ENCODE measurements around the gene GNMT. TPM values are rescaled to one million over a fixed set of nuclear protein-coding genes. Genes with fewer than 3 reads are reported as not detected.

Gene GNMT
- total and polyA plus RNA-seq, 4 donors, result 10.5 to 163 (median 130) TPM

DNA sequence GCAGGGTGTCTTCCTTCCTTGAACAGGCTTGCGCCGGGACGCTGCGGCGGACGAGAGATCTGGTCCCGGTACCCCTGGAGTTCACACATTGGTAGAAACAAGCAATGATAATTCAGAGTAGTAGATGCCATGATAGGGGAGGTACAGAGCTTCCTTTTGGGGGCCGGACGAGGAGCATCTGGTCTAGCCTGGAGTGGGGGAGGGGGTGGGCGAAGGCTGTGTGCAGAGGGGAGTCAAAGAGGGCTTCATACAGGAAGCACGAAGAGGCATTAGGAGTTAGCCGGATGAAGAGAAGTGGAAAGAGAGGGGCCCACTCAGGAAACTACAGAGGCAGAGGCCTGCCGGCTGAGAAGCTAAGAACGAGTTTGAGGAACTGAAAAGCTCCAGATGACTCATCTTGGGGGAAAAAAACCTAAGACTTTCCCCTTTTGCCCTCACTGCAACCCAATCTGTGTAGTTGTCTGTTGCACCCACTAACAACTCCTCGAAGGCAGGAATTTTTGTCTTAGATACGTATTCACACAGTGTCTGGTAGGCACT lies 30.7 kb upstream of the GNMT start:
- H3K27me3 ChIP-seq (ENCODE audit: control insufficient read depth in 4 of 4, insufficient read depth in 4 of 4, low read length in 3 of 4), result no peaks in the 10 kb centered on the region
- 3% methylated on average over 16 of the region's 16 CpGs for WGBS
- peaks cover 4 to 33% (median 20%) of the 10 kb centered on the region in 4 donors for H3K4me1 ChIP-seq (ENCODE audit: control insufficient read depth in 4 of 4, insufficient read depth in 4 of 4, low read length in 3 of 4)
- peak overlapping the region; percentile 67 to 69 for H3K9ac ChIP-seq (ENCODE audit: low read depth in 1 of 2, low read length in 2 of 2)
- no peak for DNase-seq (ENCODE audit: low spot score)
- TF ChIP-seq FOXA2 (IDR thresholded peaks at IDR 0.05) (no peak), JUND (IDR thresholded peaks at IDR 0.05) (peak; percentile 44 to 79)
- H3K4me3 ChIP-seq (ENCODE audit: low read depth in 1 of 3, low read length in 3 of 3), result peak overlapping the region; percentile 65 to 83 (median 82)
- H3K9me3 ChIP-seq (ENCODE audit: control insufficient read depth in 4 of 4, low read length in 3 of 4), result no peaks in the 10 kb centered on the region
- H3K27ac ChIP-seq (ENCODE audit: low read depth in 1 of 2, low read length in 2 of 2), result peak overlapping the region; percentile 88 to 92
- peaks cover 0 to 4% (median 2%) of the 10 kb centered on the region in 4 donors for H3K36me3 ChIP-seq (ENCODE audit: control insufficient read depth in 4 of 4, insufficient read depth in 3 of 4, low read depth in 1 of 4, low read length in 3 of 4)

DNA sequence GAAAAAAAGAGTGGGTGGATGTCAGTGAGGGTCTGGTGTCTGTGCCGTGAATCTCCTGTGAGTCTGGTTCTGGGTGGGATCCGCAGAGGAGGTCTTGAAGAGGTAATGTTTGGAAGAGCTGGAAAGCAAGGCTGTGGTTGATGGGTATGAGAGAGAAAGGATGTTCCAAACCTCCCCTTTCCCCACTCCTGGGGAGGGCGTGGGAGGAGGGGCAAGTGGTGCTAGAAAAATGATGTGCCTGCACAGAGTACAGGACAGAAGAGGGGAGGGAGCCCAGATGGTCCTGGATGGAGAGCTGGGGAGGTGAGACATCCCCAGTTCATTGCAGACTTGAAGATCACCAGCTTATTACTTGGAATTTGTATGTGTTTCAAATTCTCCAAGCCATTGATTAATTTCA lies 28.1 kb upstream of the GNMT start:
- H3K4me1 ChIP-seq (ENCODE audit: control insufficient read depth in 4 of 4, insufficient read depth in 4 of 4, low read length in 3 of 4), result peaks cover 4 to 47% (median 36%) of the 10 kb centered on the region in 4 donors
- no peaks in the 10 kb centered on the region for H3K27me3 ChIP-seq (ENCODE audit: control insufficient read depth in 4 of 4, insufficient read depth in 4 of 4, low read length in 3 of 4)
- H3K9me3 ChIP-seq (ENCODE audit: control insufficient read depth in 4 of 4, low read length in 3 of 4), result no peaks in the 10 kb centered on the region
- WGBS, result 92% methylated on average over 3 of the region's 3 CpGs
- DNase-seq (ENCODE audit: low spot score), result no peak
- H3K4me3 ChIP-seq (ENCODE audit: low read depth in 1 of 3, low read length in 3 of 3), result no peak overlapping the region
- H3K27ac ChIP-seq (ENCODE audit: low read depth in 1 of 2, low read length in 2 of 2), result no peak overlapping the region
- no peak overlapping the region for H3K9ac ChIP-seq (ENCODE audit: low read depth in 1 of 2, low read length in 2 of 2)
- no peak for TF ChIP-seq EGR1 (IDR thresholded peaks at IDR 0.05; ENCODE audit: low read depth in 2 of 2)
- TF ChIP-seq GABPA (IDR thresholded peaks at IDR 0.05 in 1 of 2, conservative IDR thresholded peaks at IDR 0.05 in 1 of 2), result no peak
- H3K36me3 ChIP-seq (ENCODE audit: control insufficient read depth in 4 of 4, insufficient read depth in 3 of 4, low read depth in 1 of 4, low read length in 3 of 4), result peaks cover 2 to 17% (median 5%) of the 10 kb centered on the region in 4 donors

DNA sequence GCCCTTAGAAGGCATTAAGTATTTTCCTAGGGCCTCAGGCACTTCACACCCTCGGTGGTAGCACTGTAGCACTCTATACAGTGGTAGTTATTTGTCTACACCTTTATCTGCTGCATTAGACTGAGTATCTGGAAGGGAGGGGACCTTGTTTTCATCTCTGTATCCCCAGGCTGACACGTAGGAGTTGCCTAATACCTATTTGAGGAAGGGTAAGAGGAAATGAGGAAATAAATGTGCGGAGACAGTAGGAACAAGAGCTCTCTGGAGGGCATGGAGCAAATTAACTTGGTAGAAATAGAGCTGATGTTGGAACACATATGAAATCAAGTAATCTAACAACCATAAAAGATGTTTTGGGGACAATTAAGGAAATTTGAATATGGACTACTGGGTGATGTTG lies 27.3 kb upstream of the GNMT start:
- TF ChIP-seq RAD21 (IDR thresholded peaks at IDR 0.05) (peak in 1 of 2 donors; percentile 14), SP1 (IDR thresholded peaks at IDR 0.05) (peak; percentile 24), EGR1 (IDR thresholded peaks at IDR 0.05; ENCODE audit: low read depth in 2 of 2) (peak in 1 of 2 donors; percentile 13), FOXA1 (IDR thresholded peaks at IDR 0.05) (no peak)
- Histone ChIP-seq H3K36me3 (ENCODE audit: control insufficient read depth in 4 of 4, insufficient read depth in 3 of 4, low read depth in 1 of 4, low read length in 3 of 4) (peaks cover 2 to 19% (median 5%) of the 10 kb centered on the region in 4 donors), H3K9me3 (ENCODE audit: control insufficient read depth in 4 of 4, low read length in 3 of 4) (no peaks in the 10 kb centered on the region), H3K27me3 (ENCODE audit: control insufficient read depth in 4 of 4, insufficient read depth in 4 of 4, low read length in 3 of 4) (no peaks in the 10 kb centered on the region), H3K4me3 (ENCODE audit: low read depth in 1 of 3, low read length in 3 of 3) (no peak overlapping the region), H3K9ac (ENCODE audit: low read depth in 1 of 2, low read length in 2 of 2) (no peak overlapping the region), H3K27ac (ENCODE audit: low read depth in 1 of 2, low read length in 2 of 2) (no peak overlapping the region), H3K4me1 (ENCODE audit: control insufficient read depth in 4 of 4, insufficient read depth in 4 of 4, low read length in 3 of 4) (peaks cover 7 to 55% (median 44%) of the 10 kb centered on the region in 4 donors)
- 43% methylated on average over 3 of the region's 3 CpGs for WGBS
- DNase-seq (ENCODE audit: low spot score), result no peak

DNA sequence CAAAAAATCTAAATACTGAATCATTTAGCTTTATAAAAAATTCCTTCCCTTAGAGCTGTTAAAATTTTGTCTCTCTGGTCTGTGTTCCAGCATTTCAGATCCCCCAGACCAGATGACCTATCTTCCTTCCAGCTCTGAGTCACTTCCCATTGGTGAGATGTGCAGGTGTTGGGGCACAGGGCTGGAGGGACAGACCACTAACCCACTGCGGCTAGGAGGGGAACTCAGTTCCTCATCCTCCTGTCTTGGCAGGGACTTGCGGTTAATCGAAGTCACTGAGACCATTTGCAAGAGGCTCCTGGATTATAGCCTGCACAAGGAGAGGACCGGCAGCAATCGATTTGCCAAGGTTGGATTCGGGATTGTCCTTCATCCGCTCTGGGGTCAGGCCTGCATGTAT lies 25.2 kb upstream of the GNMT start:
- Histone ChIP-seq H3K27me3 (ENCODE audit: control insufficient read depth in 4 of 4, insufficient read depth in 4 of 4, low read length in 3 of 4) (no peaks in the 10 kb centered on the region), H3K4me3 (ENCODE audit: low read depth in 1 of 3, low read length in 3 of 3) (no peak overlapping the region), H3K9me3 (ENCODE audit: control insufficient read depth in 4 of 4, low read length in 3 of 4) (no peaks in the 10 kb centered on the region), H3K9ac (ENCODE audit: low read depth in 1 of 2, low read length in 2 of 2) (no peak overlapping the region), H3K27ac (ENCODE audit: low read depth in 1 of 2, low read length in 2 of 2) (no peak overlapping the region), H3K4me1 (ENCODE audit: control insufficient read depth in 4 of 4, insufficient read depth in 4 of 4, low read length in 3 of 4) (peaks cover 19 to 61% (median 52%) of the 10 kb centered on the region in 4 donors), H3K36me3 (ENCODE audit: control insufficient read depth in 4 of 4, insufficient read depth in 3 of 4, low read depth in 1 of 4, low read length in 3 of 4) (peaks cover 2 to 19% (median 5%) of the 10 kb centered on the region in 4 donors)
- no peak for DNase-seq (ENCODE audit: low spot score)
- 90% methylated on average over 7 of the region's 7 CpGs for WGBS
- TF ChIP-seq JUND (IDR thresholded peaks at IDR 0.05), result no peak
- no peak for TF ChIP-seq SP1 (IDR thresholded peaks at IDR 0.05)
- TF ChIP-seq, protein P1, sequence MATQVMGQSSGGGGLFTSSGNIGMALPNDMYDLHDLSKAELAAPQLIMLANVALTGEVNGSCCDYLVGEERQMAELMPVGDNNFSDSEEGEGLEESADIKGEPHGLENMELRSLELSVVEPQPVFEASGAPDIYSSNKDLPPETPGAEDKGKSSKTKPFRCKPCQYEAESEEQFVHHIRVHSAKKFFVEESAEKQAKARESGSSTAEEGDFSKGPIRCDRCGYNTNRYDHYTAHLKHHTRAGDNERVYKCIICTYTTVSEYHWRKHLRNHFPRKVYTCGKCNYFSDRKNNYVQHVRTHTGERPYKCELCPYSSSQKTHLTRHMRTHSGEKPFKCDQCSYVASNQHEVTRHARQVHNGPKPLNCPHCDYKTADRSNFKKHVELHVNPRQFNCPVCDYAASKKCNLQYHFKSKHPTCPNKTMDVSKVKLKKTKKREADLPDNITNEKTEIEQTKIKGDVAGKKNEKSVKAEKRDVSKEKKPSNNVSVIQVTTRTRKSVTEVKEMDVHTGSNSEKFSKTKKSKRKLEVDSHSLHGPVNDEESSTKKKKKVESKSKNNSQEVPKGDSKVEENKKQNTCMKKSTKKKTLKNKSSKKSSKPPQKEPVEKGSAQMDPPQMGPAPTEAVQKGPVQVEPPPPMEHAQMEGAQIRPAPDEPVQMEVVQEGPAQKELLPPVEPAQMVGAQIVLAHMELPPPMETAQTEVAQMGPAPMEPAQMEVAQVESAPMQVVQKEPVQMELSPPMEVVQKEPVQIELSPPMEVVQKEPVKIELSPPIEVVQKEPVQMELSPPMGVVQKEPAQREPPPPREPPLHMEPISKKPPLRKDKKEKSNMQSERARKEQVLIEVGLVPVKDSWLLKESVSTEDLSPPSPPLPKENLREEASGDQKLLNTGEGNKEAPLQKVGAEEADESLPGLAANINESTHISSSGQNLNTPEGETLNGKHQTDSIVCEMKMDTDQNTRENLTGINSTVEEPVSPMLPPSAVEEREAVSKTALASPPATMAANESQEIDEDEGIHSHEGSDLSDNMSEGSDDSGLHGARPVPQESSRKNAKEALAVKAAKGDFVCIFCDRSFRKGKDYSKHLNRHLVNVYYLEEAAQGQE (IDR thresholded peaks at IDR 0.05), result no peak
- no peak for TF ChIP-seq RXRA (IDR thresholded peaks at IDR 0.05)
- no peak for TF ChIP-seq NR2F2 (IDR thresholded peaks at IDR 0.05)
- TF ChIP-seq GABPA (IDR thresholded peaks at IDR 0.05 in 1 of 2, conservative IDR thresholded peaks at IDR 0.05 in 1 of 2), result no peak
- TF ChIP-seq, protein P2, sequence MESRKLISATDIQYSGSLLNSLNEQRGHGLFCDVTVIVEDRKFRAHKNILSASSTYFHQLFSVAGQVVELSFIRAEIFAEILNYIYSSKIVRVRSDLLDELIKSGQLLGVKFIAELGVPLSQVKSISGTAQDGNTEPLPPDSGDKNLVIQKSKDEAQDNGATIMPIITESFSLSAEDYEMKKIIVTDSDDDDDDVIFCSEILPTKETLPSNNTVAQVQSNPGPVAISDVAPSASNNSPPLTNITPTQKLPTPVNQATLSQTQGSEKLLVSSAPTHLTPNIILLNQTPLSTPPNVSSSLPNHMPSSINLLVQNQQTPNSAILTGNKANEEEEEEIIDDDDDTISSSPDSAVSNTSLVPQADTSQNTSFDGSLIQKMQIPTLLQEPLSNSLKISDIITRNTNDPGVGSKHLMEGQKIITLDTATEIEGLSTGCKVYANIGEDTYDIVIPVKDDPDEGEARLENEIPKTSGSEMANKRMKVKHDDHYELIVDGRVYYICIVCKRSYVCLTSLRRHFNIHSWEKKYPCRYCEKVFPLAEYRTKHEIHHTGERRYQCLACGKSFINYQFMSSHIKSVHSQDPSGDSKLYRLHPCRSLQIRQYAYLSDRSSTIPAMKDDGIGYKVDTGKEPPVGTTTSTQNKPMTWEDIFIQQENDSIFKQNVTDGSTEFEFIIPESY (IDR thresholded peaks at IDR 0.05), result no peak
- TF ChIP-seq TAF1 (conservative IDR thresholded peaks at IDR 0.05), result no peak
- no peak for TF ChIP-seq RAD21 (IDR thresholded peaks at IDR 0.05)
- TF ChIP-seq EGR1 (IDR thresholded peaks at IDR 0.05; ENCODE audit: low read depth in 2 of 2), result no peak
- TF ChIP-seq FOXA1 (IDR thresholded peaks at IDR 0.05), result no peak
- TF ChIP-seq, protein P3, sequence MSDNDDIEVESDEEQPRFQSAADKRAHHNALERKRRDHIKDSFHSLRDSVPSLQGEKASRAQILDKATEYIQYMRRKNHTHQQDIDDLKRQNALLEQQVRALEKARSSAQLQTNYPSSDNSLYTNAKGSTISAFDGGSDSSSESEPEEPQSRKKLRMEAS (IDR thresholded peaks at IDR 0.05), result no peak
- TF ChIP-seq FOXA2 (IDR thresholded peaks at IDR 0.05), result no peak
- TF ChIP-seq, protein P4, sequence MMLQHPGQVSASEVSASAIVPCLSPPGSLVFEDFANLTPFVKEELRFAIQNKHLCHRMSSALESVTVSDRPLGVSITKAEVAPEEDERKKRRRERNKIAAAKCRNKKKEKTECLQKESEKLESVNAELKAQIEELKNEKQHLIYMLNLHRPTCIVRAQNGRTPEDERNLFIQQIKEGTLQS (IDR thresholded peaks at IDR 0.05), result no peak
- TF ChIP-seq YY1 (IDR thresholded peaks at IDR 0.05), result no peak
- TF ChIP-seq HNF4G (IDR thresholded peaks at IDR 0.05), result no peak
